HepG2 (cell line): ENCODE measurements around the gene PCGF2. TPM values are rescaled to one million over a fixed set of nuclear protein-coding genes. Genes with fewer than 3 reads are reported as not detected.

ENCODE experiments used
- ARNT2 ChIP-seq: sonication (generic); formaldehyde crosslinking; IDR thresholded peaks from 2 replicates; pipeline ENCODE4 v1.8.0; 2022; ENCODE audit warnings: mild to moderate bottlenecking, low read depth, missing genetic modification reagents, moderate library complexity
- EP300 ChIP-seq, 3 experiments: sonication (generic) in 1 of 3; formaldehyde crosslinking in 1 of 3; IDR thresholded peaks; 2 replicates each; pipeline versions ENCODE4 v1.5.1 to v1.6.1; 2011 to 2020; ENCODE audit warnings: low read depth in 2 of 3, low read length in 2 of 3, borderline replicate concordance in 1 of 3, improper control_type of control experiment in 1 of 3, mild to moderate bottlenecking in 1 of 3, missing genetic modification reagents in 1 of 3, moderate library complexity in 1 of 3
- NR3C1 ChIP-seq: sonication (generic); formaldehyde crosslinking; IDR thresholded peaks from 2 replicates; pipeline ENCODE4 v1.4.0; 2020; ENCODE audit warnings: missing genetic modification reagents
- POLR2AphosphoS5 ChIP-seq: IDR thresholded peaks from 2 replicates; pipeline ENCODE4 v1.6.1; 2012; ENCODE audit warnings: low read depth, low read length
- SP2 ChIP-seq: sonication (generic); formaldehyde crosslinking; IDR thresholded peaks from 2 replicates; pipeline ENCODE4 v1.5.1; 2020; ENCODE audit warnings: mild to moderate bottlenecking, missing genetic modification reagents
- STAT6 ChIP-seq: sonication (generic); formaldehyde crosslinking; IDR thresholded peaks from 2 replicates; pipeline ENCODE4 v1.4.0; 2020; ENCODE audit warnings: missing genetic modification reagents, mild to moderate bottlenecking, borderline replicate concordance
- ZNF501 ChIP-seq: sonication (generic); formaldehyde crosslinking; IDR thresholded peaks from 2 replicates; pipeline ENCODE4 v1.5.1; 2020; ENCODE audit warnings: mild to moderate bottlenecking, moderate library complexity, missing genetic modification reagents
- ZNF510 ChIP-seq: sonication (generic); formaldehyde crosslinking; IDR thresholded peaks from 2 replicates; pipeline ENCODE4 v1.4.0; 2020; ENCODE audit warnings: low read depth, mild to moderate bottlenecking, missing genetic modification reagents
- ZNF513 ChIP-seq: sonication (generic); formaldehyde crosslinking; conservative IDR thresholded peaks from 2 replicates; pipeline ENCODE4 v1.5.0; 2020; ENCODE audit warnings: missing genetic modification reagents
- ZNF543 ChIP-seq: sonication (generic); formaldehyde crosslinking; IDR thresholded peaks from 2 replicates; pipeline ENCODE4 v1.4.0; 2020; ENCODE audit warnings: mild to moderate bottlenecking, missing genetic modification reagents
- ZNF720 ChIP-seq: sonication (generic); formaldehyde crosslinking; IDR thresholded peaks from 2 replicates; pipeline ENCODE4 v1.4.0; 2020; ENCODE audit warnings: missing genetic modification reagents
- polyA plus RNA-seq, 8 experiments: library from polyadenylated mRNA; depleted of rRNA in 3 of 8; stranded (reverse) in 7 of 8; unstranded in 1 of 8; fragments of >200 nt; fragmentation: Illumina TruSeq in 4 of 8; extraction: Trizol in 4 of 8; gene quantifications; 2 replicates each; pipeline versions ENCODE4 v1.2.1 to v1.2.3, GENCODE V29; 2011 to 2016; ENCODE audit warnings: low read depth in 4 of 8, missing spikeins in 1 of 8, mixed read lengths in 1 of 8; ENCODE audit not compliant: insufficient read depth in 1 of 8
- total RNA-seq, 5 experiments: library from RNA; depleted of rRNA; stranded (reverse); fragments of >200 nt; fragmentation: Illumina TruSeq; extraction: Trizol; gene quantifications; 2 replicates each; pipeline ENCODE4 v1.2.3, GENCODE V29; 2016; ENCODE audit warnings: low read depth in 1 of 5
- TF ChIP-seq, protein P1 (sequence below), 2 experiments: sonication (generic) in 1 of 2; formaldehyde crosslinking in 1 of 2; IDR thresholded peaks; 2 replicates each; pipeline versions ENCODE4 v1.4.0 to v1.6.1; 2016 to 2020; ENCODE audit warnings: borderline replicate concordance in 1 of 2, low read depth in 1 of 2, mild to moderate bottlenecking in 1 of 2, missing genetic modification reagents in 1 of 2
- TF ChIP-seq, protein P2 (sequence below): IDR thresholded peaks from 2 replicates; pipeline ENCODE4 v1.6.1; 2016; ENCODE audit warnings: mild to moderate bottlenecking

PCGF2 gene
- total and polyA plus RNA-seq, 2 of the 13 experiments (the other 11 are each of a cell fraction or from before 2014, with no cell fraction given), result 11.6 to 29.4 TPM

- TF ChIP-seq, protein P1, sequence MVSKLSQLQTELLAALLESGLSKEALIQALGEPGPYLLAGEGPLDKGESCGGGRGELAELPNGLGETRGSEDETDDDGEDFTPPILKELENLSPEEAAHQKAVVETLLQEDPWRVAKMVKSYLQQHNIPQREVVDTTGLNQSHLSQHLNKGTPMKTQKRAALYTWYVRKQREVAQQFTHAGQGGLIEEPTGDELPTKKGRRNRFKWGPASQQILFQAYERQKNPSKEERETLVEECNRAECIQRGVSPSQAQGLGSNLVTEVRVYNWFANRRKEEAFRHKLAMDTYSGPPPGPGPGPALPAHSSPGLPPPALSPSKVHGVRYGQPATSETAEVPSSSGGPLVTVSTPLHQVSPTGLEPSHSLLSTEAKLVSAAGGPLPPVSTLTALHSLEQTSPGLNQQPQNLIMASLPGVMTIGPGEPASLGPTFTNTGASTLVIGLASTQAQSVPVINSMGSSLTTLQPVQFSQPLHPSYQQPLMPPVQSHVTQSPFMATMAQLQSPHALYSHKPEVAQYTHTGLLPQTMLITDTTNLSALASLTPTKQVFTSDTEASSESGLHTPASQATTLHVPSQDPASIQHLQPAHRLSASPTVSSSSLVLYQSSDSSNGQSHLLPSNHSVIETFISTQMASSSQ (IDR thresholded peaks at IDR 0.05; ENCODE audit: low read depth), result no peak
- TF ChIP-seq, protein P1 (CRISPR knock-in tag; IDR thresholded peaks at IDR 0.05; ENCODE audit: borderline replicate concordance), result peak; percentile 52
- 0 out of 2 replicates have a peak, but pooled peaks have one; percentile 58 for TF ChIP-seq ZNF513 (CRISPR knock-in tag)
- no peak for TF ChIP-seq ZNF510
- no peak for TF ChIP-seq ZNF720 (CRISPR knock-in tag)
- TF ChIP-seq ZNF543, result 0 out of 2 replicates have a peak, but pooled peaks have one; percentile 77
- 0 out of 2 replicates have a peak, but pooled peaks have one; percentile 46 for TF ChIP-seq SP2 (CRISPR knock-in tag)
- TF ChIP-seq ARNT2 (CRISPR knock-in tag), result 0 out of 2 replicates have a peak, but pooled peaks have one; percentile 70
- peak; percentile 95 for TF ChIP-seq ZNF501 (CRISPR knock-in tag)
- peak; percentile 67; the same call in 1 of the 2 replicates for TF ChIP-seq STAT6 (CRISPR knock-in tag)
- TF ChIP-seq EP300 (IDR thresholded peaks at IDR 0.05; ENCODE audit: low read depth in 2 of 2, low read length in 2 of 2), result no peak; a peak in 1 of 4 replicates
- no peak for TF ChIP-seq EP300 (CRISPR knock-in tag; IDR thresholded peaks at IDR 0.05; ENCODE audit: borderline replicate concordance)
- peak; percentile 75 for TF ChIP-seq POLR2AphosphoS5
- TF ChIP-seq, protein P2, sequence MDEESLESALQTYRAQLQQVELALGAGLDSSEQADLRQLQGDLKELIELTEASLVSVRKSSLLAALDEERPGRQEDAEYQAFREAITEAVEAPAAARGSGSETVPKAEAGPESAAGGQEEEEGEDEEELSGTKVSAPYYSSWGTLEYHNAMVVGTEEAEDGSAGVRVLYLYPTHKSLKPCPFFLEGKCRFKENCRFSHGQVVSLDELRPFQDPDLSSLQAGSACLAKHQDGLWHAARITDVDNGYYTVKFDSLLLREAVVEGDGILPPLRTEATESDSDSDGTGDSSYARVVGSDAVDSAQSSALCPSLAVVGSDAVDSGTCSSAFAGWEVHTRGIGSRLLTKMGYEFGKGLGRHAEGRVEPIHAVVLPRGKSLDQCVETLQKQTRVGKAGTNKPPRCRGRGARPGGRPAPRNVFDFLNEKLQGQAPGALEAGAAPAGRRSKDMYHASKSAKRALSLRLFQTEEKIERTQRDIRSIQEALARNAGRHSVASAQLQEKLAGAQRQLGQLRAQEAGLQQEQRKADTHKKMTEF (CRISPR knock-in tag), result peak; percentile 67; the same call in 1 of the 2 replicates
- no peak for TF ChIP-seq NR3C1
These were observed 17.4 kb downstream of the PCGF2 start (continued) for GRCh38 chr17:38730526-38731379.
